Peyer's patch (tissue), 4 donors: ENCODE data around the gene TMEM178B. TPM values are rescaled to one million over a fixed set of nuclear protein-coding genes. Genes with fewer than 3 reads are reported as not detected.

ENCODE experiments used
- DNase-seq, 3 donors: peaks; one replicate each; pipeline ENCODE4 v3.0.0-alpha.2; 2017 to 2019
- H3K27ac ChIP-seq, 4 donors: fragments of 200-600 bp; sonication (generic); one replicate each; pipeline ENCODE4 v1.5.1; 2016 to 2019
- H3K27me3 ChIP-seq, 2 donors: fragments of 200-600 bp; sonication (generic); one replicate each; pipeline ENCODE4 v1.5.1; 2019
- H3K36me3 ChIP-seq, 3 donors: fragments of 200-600 bp; sonication (generic); one replicate each; pipeline ENCODE4 v1.5.1; 2016 to 2019
- H3K4me1 ChIP-seq, 4 donors: fragments of 200-600 bp; sonication (generic); one replicate each; pipeline ENCODE4 v1.5.1; 2016 to 2019
- H3K4me3 ChIP-seq, 4 donors: fragments of 200-600 bp; sonication (generic); 1 replicate in 3 of 4; 2 replicates in 1 of 4; pipeline ENCODE4 v1.5.1; 2016 to 2019; ENCODE audit warnings: mild to moderate bottlenecking in 1 of 4
- H3K9me3 ChIP-seq, 4 donors: fragments of 200-600 bp; sonication (generic); one replicate each; pipeline ENCODE4 v1.5.1; 2016 to 2019; ENCODE audit warnings: mild to moderate bottlenecking in 1 of 4
- POLR2A ChIP-seq, 2 donors: fragments of 450-650 bp; IDR thresholded peaks; one replicate each; pipeline ENCODE4 v1.5.1; 2017; ENCODE audit warnings: antibody characterized with exemption in 2 of 2, mild to moderate bottlenecking in 2 of 2, moderate library complexity in 2 of 2
- total RNA-seq, 4 donors: library from RNA; depleted of rRNA; stranded (reverse); fragments of >200 nt; gene quantifications; one replicate each; pipeline ENCODE4 v1.1.0, GENCODE V29; 2016
- TF ChIP-seq, protein P1 (sequence below), 6 experiments: fragments of 450-650 bp in 4 of 6; fragments of 200-600 bp in 2 of 6; sonication (generic) in 1 of 6; IDR thresholded peaks; one replicate each; pipeline ENCODE4 v1.5.1; 2017 to 2019; ENCODE audit warnings: antibody characterized with exemption in 6 of 6, mild to moderate bottlenecking in 3 of 6, moderate library complexity in 1 of 6

The TMEM178B gene
- total RNA-seq, 4 donors from 2014 or later = under 0.01 to 0.66 (median 0.13) TPM; not detected in 1

DNA sequence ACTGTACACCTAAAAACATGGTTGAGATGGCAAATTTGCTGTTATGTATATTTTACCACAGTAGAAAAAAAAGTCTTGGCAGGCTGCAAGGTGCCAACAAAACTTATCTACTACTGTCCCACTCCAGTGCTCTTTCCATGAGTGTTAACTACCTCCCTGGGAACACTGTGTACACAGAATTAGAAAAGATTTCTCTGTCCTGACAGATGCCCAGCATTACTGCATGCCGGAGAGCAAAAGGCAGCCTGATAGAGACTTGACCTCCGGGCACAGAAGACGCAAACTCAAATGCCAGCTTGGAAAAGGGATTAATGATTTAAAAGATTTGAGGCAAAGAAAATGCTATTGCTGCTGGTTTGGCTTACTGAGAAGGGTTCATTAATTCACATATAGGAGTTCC lies 228.8 kb downstream of the TMEM178B start:
- Histone ChIP-seq H3K9me3 (no peaks in the 10 kb centered on the region), H3K4me1 (no peaks in the 10 kb centered on the region), H3K36me3 (no peaks in the 10 kb centered on the region), H3K4me3 (no peak overlapping the region), H3K27ac (no peak overlapping the region), H3K27me3 (no peaks in the 10 kb centered on the region)
- TF ChIP-seq POLR2A (IDR thresholded peaks at IDR 0.05) = no peak
- TF ChIP-seq, protein P1, sequence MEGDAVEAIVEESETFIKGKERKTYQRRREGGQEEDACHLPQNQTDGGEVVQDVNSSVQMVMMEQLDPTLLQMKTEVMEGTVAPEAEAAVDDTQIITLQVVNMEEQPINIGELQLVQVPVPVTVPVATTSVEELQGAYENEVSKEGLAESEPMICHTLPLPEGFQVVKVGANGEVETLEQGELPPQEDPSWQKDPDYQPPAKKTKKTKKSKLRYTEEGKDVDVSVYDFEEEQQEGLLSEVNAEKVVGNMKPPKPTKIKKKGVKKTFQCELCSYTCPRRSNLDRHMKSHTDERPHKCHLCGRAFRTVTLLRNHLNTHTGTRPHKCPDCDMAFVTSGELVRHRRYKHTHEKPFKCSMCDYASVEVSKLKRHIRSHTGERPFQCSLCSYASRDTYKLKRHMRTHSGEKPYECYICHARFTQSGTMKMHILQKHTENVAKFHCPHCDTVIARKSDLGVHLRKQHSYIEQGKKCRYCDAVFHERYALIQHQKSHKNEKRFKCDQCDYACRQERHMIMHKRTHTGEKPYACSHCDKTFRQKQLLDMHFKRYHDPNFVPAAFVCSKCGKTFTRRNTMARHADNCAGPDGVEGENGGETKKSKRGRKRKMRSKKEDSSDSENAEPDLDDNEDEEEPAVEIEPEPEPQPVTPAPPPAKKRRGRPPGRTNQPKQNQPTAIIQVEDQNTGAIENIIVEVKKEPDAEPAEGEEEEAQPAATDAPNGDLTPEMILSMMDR (IDR thresholded peaks at IDR 0.05) = no peak
- no peak for DNase-seq

DNA sequence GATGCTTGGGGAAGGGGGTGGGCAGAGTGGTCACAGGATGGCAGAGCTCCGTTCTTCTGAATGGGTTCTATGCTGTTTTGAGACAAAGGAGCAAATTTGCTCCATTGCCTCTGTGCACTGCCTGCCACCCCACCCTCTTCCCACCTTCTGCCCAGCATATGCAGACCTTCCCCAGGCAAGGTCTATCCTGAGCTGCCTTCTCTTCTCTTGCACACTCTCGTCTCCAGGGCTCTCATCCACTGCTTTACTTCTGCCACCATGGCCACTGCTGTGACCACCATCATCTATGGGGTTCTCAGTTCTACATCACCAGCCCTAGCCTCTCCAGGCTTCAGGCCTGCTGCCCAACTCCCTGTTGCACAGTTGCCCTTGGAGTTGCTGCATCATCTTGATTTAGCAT lies 230.4 kb downstream of the TMEM178B start:
- Histone ChIP-seq H3K9me3 (no peaks in the 10 kb centered on the region), H3K27ac (no peak overlapping the region), H3K4me3 (no peak overlapping the region), H3K4me1 (no peaks in the 10 kb centered on the region), H3K36me3 (no peaks in the 10 kb centered on the region), H3K27me3 (no peaks in the 10 kb centered on the region)
- no peak for DNase-seq
- TF ChIP-seq POLR2A (IDR thresholded peaks at IDR 0.05) = no peak
- TF ChIP-seq, protein P1 (IDR thresholded peaks at IDR 0.05) = no peak

DNA sequence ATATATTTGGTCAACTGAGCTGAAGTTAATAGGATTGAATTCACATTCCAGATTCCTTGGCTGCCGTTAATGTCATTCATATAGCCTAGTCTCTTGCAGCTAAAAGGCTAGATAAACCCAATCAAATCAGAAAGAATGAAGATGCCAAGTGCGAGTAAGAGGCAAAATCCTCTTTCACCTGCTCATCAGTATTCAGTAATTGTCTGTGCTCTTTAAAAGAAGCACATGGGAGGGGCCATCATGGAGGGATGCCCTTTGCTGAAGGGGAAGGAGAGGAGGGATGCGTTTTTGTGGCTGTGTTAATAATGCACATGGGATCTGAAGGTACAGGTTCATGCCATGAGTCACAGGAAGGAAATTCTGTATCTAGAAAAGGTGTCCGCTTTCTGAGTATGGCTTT lies 232.2 kb downstream of the TMEM178B start:
- no peak overlapping the region for H3K27ac ChIP-seq
- no peaks in the 10 kb centered on the region for H3K4me1 ChIP-seq
- no peak for DNase-seq
- no peak overlapping the region for H3K4me3 ChIP-seq
- H3K27me3 ChIP-seq = no peaks in the 10 kb centered on the region
- H3K9me3 ChIP-seq = no peaks in the 10 kb centered on the region
- TF ChIP-seq, protein P1 (IDR thresholded peaks at IDR 0.05) = no peak
- no peak for TF ChIP-seq POLR2A (IDR thresholded peaks at IDR 0.05)
- H3K36me3 ChIP-seq = no peaks in the 10 kb centered on the region

DNA sequence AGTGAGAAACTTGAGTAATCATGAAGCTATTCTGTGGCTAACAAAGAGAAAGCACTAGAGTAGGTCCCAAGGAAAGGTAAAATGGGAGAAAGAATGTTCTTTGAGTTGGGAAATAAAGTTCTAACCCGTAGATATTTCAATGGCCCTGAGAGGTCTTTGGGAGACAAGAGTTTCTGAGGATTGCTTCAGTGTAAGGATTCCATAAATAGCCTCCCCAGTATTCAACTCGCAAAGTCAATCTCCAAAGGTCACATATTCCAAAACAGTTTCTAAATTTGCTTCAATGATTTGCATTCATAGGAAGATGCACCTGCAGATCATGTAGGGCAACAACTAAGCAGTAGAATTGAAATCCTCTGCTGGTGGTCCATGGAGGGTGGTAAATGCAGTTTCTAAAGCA lies 238.5 kb downstream of the TMEM178B start:
- Histone ChIP-seq H3K36me3 (no peaks in the 10 kb centered on the region), H3K9me3 (no peaks in the 10 kb centered on the region), H3K27ac (no peak overlapping the region), H3K4me1 (no peaks in the 10 kb centered on the region), H3K27me3 (no peaks in the 10 kb centered on the region), H3K4me3 (no peak overlapping the region)
- DNase-seq = no peak
- no peak for TF ChIP-seq POLR2A (IDR thresholded peaks at IDR 0.05)
- TF ChIP-seq, protein P1 (IDR thresholded peaks at IDR 0.05) = no peak

DNA sequence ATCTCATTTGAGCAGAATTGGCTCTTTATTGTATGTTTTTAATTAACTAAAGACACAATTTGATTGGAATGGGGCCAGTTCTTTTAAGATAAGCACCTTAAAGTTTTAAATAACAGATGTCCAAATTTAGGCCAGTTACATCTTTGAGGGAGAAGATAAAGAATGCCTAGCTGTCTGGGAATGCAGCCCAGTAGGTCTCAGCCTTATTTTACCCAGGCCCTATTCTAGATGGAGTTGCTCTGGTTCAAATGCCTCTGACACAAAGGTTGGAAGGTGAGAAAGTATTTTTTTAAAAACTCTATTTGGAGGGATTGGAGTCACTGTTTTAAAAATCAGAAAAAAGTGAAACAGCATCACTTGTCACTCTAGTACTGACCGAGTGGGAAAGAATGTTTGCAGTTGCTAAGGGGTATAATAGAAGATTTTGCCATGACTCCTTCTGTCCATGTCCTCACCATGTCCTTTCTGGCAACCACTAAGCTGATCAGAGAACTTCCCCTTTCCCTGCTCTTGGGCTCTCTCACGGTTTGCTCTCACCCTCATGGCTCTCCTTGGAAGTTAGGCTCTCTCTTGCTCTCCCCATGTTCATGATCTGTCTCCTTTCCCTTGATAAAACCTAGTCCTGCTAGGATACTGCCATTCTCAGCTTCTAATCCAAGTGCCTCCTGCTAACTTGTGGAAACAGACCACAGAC lies 239.1 kb downstream of the TMEM178B start:
- Histone ChIP-seq H3K27me3 (no peaks in the 10 kb centered on the region), H3K4me3 (no peak overlapping the region), H3K36me3 (no peaks in the 10 kb centered on the region), H3K4me1 (no peaks in the 10 kb centered on the region), H3K9me3 (no peaks in the 10 kb centered on the region), H3K27ac (no peak overlapping the region)
- TF ChIP-seq POLR2A (IDR thresholded peaks at IDR 0.05) = no peak
- TF ChIP-seq, protein P1 (IDR thresholded peaks at IDR 0.05) = no peak
- no peak for DNase-seq
